ENCODE data around the gene CIB4.

The CIB4 gene

DNA sequence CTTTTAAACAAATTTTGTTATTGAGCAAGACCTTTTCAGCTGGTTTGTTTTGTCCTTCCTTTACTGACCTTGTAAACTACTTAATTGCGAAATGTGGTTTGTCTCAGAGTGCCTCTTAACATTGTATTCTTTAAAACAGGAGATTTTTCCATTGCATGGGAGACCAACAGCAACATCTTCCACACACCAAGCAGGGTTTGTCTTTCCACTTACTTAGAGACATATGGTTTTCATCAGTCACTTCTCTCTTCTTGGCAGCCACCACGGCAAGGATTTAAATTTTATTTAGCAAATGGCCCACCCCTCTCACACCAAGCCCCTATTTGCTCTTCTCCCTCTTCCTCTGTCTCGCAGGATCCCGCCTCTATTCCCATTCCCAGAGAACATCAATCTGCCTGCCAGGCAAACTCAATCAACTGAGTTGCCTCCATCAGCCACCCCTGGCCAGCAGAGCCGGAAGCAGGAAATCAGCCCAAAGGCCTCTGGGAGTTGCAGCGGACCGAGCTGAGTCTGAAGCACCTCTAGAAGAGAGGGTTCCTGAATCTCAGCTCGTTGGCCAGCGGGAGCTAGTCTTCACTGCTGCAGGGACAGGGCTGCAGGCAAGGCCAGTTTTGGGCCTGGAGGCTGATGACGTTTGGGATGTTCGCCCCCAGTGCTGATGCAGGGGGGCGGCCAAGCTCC lies 11.3 kb upstream of the CIB4 start (continued):
- TF ChIP-seq TOX (CRISPR knock-in tag; IDR thresholded peaks at IDR 0.05; ENCODE audit: borderline replicate concordance), result no peak
- TF ChIP-seq ZNF70 (CRISPR knock-in tag; IDR thresholded peaks at IDR 0.05), result peak; percentile 73; the same call in 1 of the 2 replicates
- TF ChIP-seq, protein P1, sequence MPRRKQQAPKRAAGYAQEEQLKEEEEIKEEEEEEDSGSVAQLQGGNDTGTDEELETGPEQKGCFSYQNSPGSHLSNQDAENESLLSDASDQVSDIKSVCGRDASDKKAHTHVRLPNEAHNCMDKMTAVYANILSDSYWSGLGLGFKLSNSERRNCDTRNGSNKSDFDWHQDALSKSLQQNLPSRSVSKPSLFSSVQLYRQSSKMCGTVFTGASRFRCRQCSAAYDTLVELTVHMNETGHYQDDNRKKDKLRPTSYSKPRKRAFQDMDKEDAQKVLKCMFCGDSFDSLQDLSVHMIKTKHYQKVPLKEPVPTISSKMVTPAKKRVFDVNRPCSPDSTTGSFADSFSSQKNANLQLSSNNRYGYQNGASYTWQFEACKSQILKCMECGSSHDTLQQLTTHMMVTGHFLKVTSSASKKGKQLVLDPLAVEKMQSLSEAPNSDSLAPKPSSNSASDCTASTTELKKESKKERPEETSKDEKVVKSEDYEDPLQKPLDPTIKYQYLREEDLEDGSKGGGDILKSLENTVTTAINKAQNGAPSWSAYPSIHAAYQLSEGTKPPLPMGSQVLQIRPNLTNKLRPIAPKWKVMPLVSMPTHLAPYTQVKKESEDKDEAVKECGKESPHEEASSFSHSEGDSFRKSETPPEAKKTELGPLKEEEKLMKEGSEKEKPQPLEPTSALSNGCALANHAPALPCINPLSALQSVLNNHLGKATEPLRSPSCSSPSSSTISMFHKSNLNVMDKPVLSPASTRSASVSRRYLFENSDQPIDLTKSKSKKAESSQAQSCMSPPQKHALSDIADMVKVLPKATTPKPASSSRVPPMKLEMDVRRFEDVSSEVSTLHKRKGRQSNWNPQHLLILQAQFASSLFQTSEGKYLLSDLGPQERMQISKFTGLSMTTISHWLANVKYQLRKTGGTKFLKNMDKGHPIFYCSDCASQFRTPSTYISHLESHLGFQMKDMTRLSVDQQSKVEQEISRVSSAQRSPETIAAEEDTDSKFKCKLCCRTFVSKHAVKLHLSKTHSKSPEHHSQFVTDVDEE (CRISPR knock-in tag; IDR thresholded peaks at IDR 0.05), result peak; percentile 92
- no peak for TF ChIP-seq GLIS3 (CRISPR knock-in tag; IDR thresholded peaks at IDR 0.05)
- TF ChIP-seq PPARA (CRISPR knock-in tag; IDR thresholded peaks at IDR 0.05; ENCODE audit: borderline replicate concordance), result peak; percentile 53; the same call in 1 of the 2 replicates
- no peak for TF ChIP-seq ZFP30 (CRISPR knock-in tag; IDR thresholded peaks at IDR 0.05)
- TF ChIP-seq TCF4 (CRISPR knock-in tag; IDR thresholded peaks at IDR 0.05; ENCODE audit: borderline replicate concordance), result peak; percentile 82
- TF ChIP-seq, protein P2, sequence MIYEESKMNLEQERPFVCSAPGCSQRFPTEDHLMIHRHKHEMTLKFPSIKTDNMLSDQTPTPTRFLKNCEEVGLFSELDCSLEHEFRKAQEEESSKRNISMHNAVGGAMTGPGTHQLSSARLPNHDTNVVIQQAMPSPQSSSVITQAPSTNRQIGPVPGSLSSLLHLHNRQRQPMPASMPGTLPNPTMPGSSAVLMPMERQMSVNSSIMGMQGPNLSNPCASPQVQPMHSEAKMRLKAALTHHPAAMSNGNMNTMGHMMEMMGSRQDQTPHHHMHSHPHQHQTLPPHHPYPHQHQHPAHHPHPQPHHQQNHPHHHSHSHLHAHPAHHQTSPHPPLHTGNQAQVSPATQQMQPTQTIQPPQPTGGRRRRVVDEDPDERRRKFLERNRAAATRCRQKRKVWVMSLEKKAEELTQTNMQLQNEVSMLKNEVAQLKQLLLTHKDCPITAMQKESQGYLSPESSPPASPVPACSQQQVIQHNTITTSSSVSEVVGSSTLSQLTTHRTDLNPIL (CRISPR knock-in tag; IDR thresholded peaks at IDR 0.05; ENCODE audit: low read depth), result 0 out of 2 replicates have a peak, but pooled peaks have one; percentile 15
- no peak for TF ChIP-seq ISL1 (CRISPR knock-in tag; IDR thresholded peaks at IDR 0.05)

DNA sequence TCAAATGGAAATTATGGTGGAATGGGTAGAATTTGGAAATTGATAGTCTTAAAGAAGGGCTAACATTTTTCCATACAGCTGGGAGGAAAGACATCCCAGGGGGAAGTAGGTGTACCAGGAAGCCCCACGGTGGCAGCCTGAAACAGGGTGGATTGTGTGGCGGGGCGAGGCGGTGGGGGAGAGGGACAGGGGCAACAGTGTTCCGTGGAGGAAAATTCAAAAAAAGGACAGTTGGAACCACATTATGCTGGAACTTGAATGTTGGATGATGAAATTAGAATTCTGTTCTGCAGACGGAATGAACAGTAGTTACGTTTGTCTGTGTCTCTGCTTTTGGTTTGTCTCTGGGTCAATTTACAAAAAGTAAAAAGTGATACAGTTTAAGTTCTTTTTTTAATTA lies 10.6 kb upstream of the CIB4 start:
- TF ChIP-seq ARNTL (CRISPR knock-in tag; IDR thresholded peaks at IDR 0.05; ENCODE audit: borderline replicate concordance, low read depth) (no peak), ZC3H10 (CRISPR knock-in tag; IDR thresholded peaks at IDR 0.05) (no peak)
- TF ChIP-seq, protein P2 (CRISPR knock-in tag; IDR thresholded peaks at IDR 0.05; ENCODE audit: low read depth), result no peak
- TF ChIP-seq, protein P3, sequence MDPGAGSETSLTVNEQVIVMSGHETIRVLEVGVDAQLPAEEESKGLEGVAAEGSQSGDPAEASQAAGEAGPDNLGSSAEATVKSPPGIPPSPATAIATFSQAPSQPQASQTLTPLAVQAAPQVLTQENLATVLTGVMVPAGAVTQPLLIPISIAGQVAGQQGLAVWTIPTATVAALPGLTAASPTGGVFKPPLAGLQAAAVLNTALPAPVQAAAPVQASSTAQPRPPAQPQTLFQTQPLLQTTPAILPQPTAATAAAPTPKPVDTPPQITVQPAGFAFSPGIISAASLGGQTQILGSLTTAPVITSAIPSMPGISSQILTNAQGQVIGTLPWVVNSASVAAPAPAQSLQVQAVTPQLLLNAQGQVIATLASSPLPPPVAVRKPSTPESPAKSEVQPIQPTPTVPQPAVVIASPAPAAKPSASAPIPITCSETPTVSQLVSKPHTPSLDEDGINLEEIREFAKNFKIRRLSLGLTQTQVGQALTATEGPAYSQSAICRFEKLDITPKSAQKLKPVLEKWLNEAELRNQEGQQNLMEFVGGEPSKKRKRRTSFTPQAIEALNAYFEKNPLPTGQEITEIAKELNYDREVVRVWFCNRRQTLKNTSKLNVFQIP (CRISPR knock-in tag; IDR thresholded peaks at IDR 0.05; ENCODE audit: borderline replicate concordance, low read depth), result no peak
- TF ChIP-seq, protein P1 (CRISPR knock-in tag; IDR thresholded peaks at IDR 0.05), result no peak
- no peak for ATAC-seq

DNA sequence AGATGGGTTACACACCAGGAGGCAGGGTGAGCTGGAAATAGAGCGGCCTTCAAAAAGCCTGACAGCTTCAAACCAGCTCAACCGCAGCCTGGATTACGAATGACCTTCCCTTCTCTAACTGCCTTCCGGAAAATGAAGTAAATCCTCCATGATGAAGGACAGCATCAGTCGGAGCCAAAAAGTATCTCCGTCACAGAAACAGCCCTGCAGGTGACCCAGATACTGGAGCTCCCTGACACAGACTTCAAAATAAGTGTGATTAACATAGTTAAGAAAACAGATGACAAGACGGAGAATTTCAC lies 10.3 kb upstream of the CIB4 start:
- no peak for ATAC-seq
- TF ChIP-seq RARB (CRISPR knock-in tag; IDR thresholded peaks at IDR 0.05) (no peak), CSDC2 (CRISPR knock-in tag; IDR thresholded peaks at IDR 0.05) (no peak), ESRRG (CRISPR knock-in tag; IDR thresholded peaks at IDR 0.05) (no peak), GLIS3 (CRISPR knock-in tag; IDR thresholded peaks at IDR 0.05) (no peak), TCF4 (CRISPR knock-in tag; IDR thresholded peaks at IDR 0.05; ENCODE audit: borderline replicate concordance) (no peak), OSR1 (CRISPR knock-in tag; IDR thresholded peaks at IDR 0.05) (no peak), ISL1 (CRISPR knock-in tag; IDR thresholded peaks at IDR 0.05) (no peak), TOX (CRISPR knock-in tag; IDR thresholded peaks at IDR 0.05; ENCODE audit: borderline replicate concordance) (no peak), BACH2 (CRISPR knock-in tag; IDR thresholded peaks at IDR 0.05; ENCODE audit: borderline replicate concordance) (no peak), ARNTL (CRISPR knock-in tag; IDR thresholded peaks at IDR 0.05; ENCODE audit: borderline replicate concordance, low read depth) (no peak), ZNF70 (CRISPR knock-in tag; IDR thresholded peaks at IDR 0.05) (no peak)
- TF ChIP-seq, protein P1 (CRISPR knock-in tag; IDR thresholded peaks at IDR 0.05), result no peak
- TF ChIP-seq, protein P3 (CRISPR knock-in tag; IDR thresholded peaks at IDR 0.05; ENCODE audit: borderline replicate concordance, low read depth), result no peak

Data from SK-N-SH treated with all-trans-retinoic acid at 6 μM for 48 hours (cell line).